ENCODE measurements around the gene B3GALT6. TPM values are rescaled to one million over a fixed set of nuclear protein-coding genes. Genes with fewer than 3 reads are reported as not detected.

The B3GALT6 gene
- total RNA-seq, 2 donors from 2014 or later: 8.4 to 9.4 TPM

- no peaks in the 10 kb centered on the region for H3K36me3 Mint-ChIP-seq (ENCODE audit: low read depth)
- DNase-seq (peak; percentile 4 to 13 (median 9)), ATAC-seq (no peak)
- no peaks in the 10 kb centered on the region for H3K9me3 ChIP-seq (ENCODE audit: control insufficient read depth, low read length, poor library complexity, severe bottlenecking)
- H3K4me3 Mint-ChIP-seq: peak overlapping the region; percentile 89
- H3K4me1 Mint-ChIP-seq: peaks cover 22% of the 10 kb centered on the region
- H3K27ac Mint-ChIP-seq: peak overlapping the region; percentile 73
- no peaks in the 10 kb centered on the region for H3K27me3 Mint-ChIP-seq
These were observed 26.2 kb upstream of the B3GALT6 start for GRCh38 chr1:1205769-1206375.

GRCh38 chr1:1206376-1206965 lies 25.6 kb upstream of the B3GALT6 start, which contains the start of gene TNFRSF18:
Gene TNFRSF18, minus strand, starts transcription at chr1:1206592. Its CDS starts 21 bp downstream, at chr1:1206571.
- Mint-ChIP-seq H3K27me3 (no peaks in the 10 kb centered on the region), H3K4me1 (peaks cover 26% of the 10 kb centered on the region), H3K36me3 (ENCODE audit: low read depth) (peaks cover 2% of the 10 kb centered on the region), H3K4me3 (peak within 1 kb of the TSS; percentile 91), H3K27ac (peak within 1 kb of the TSS; percentile 93)
- H3K9me3 ChIP-seq (ENCODE audit: control insufficient read depth, low read length, poor library complexity, severe bottlenecking): no peaks in the 10 kb centered on the region
- peak; percentile 26 to 32 (median 27) for DNase-seq
- ATAC-seq: peak; percentile 14

- no peaks in the 10 kb centered on the region for H3K9me3 ChIP-seq (ENCODE audit: control insufficient read depth, low read length, poor library complexity, severe bottlenecking)
- Mint-ChIP-seq H3K27ac (peak overlapping the region; percentile 73), H3K4me1 (peaks cover 26% of the 10 kb centered on the region), H3K4me3 (peak overlapping the region; percentile 91), H3K27me3 (no peaks in the 10 kb centered on the region), H3K36me3 (ENCODE audit: low read depth) (peaks cover 2% of the 10 kb centered on the region)
- DNase-seq (peak in 2 of 3 donors; percentile 5 to 9), ATAC-seq (no peak)
These were observed 25.0 kb upstream of the B3GALT6 start for GRCh38 chr1:1206966-1207531.

GRCh38 chr1:1207571-1207892 lies 24.5 kb upstream of the B3GALT6 start:
- Mint-ChIP-seq H3K36me3 (ENCODE audit: low read depth) (peaks cover 2% of the 10 kb centered on the region), H3K27ac (peak overlapping the region; percentile 93), H3K4me3 (peak overlapping the region; percentile 91), H3K27me3 (no peaks in the 10 kb centered on the region), H3K4me1 (peaks cover 28% of the 10 kb centered on the region)
- DNase-seq: no peak
- no peaks in the 10 kb centered on the region for H3K9me3 ChIP-seq (ENCODE audit: control insufficient read depth, low read length, poor library complexity, severe bottlenecking)
- no peak for ATAC-seq

GRCh38 chr1:1208713-1209433 lies 23.2 kb upstream of the B3GALT6 start:
- H3K27me3 Mint-ChIP-seq: no peaks in the 10 kb centered on the region
- H3K4me3 Mint-ChIP-seq: peak overlapping the region; percentile 91
- peak overlapping the region; percentile 93 for H3K27ac Mint-ChIP-seq
- DNase-seq: peak; percentile 32 to 54 (median 45)
- H3K9me3 ChIP-seq (ENCODE audit: control insufficient read depth, low read length, poor library complexity, severe bottlenecking): no peaks in the 10 kb centered on the region
- peaks cover 2% of the 10 kb centered on the region for H3K36me3 Mint-ChIP-seq (ENCODE audit: low read depth)
- ATAC-seq: peak; percentile 45
- H3K4me1 Mint-ChIP-seq: peaks cover 28% of the 10 kb centered on the region

- Mint-ChIP-seq H3K27me3 (no peaks in the 10 kb centered on the region), H3K4me1 (peaks cover 34% of the 10 kb centered on the region), H3K27ac (peak overlapping the region; percentile 54), H3K36me3 (ENCODE audit: low read depth) (peaks cover 2% of the 10 kb centered on the region), H3K4me3 (peak overlapping the region; percentile 39)
- peak; percentile 7 to 12 (median 7) for DNase-seq
- no peak for ATAC-seq
- no peaks in the 10 kb centered on the region for H3K9me3 ChIP-seq (ENCODE audit: control insufficient read depth, low read length, poor library complexity, severe bottlenecking)
These were observed 21.1 kb upstream of the B3GALT6 start for GRCh38 chr1:1210726-1211540.

- H3K4me3 Mint-ChIP-seq: peak overlapping the region; percentile 85
- H3K4me1 Mint-ChIP-seq: peaks cover 35% of the 10 kb centered on the region
- H3K9me3 ChIP-seq (ENCODE audit: control insufficient read depth, low read length, poor library complexity, severe bottlenecking): no peaks in the 10 kb centered on the region
- no peak for ATAC-seq
- H3K27ac Mint-ChIP-seq: peak overlapping the region; percentile 82
- DNase-seq: peak; percentile 7 to 10 (median 7)
- H3K36me3 Mint-ChIP-seq (ENCODE audit: low read depth): peaks cover 2% of the 10 kb centered on the region
- H3K27me3 Mint-ChIP-seq: no peaks in the 10 kb centered on the region
These were observed 20.2 kb upstream of the B3GALT6 start for GRCh38 chr1:1211541-1212441.

- peak in 2 of 3 donors; percentile 35 to 45 for DNase-seq
- H3K36me3 Mint-ChIP-seq (ENCODE audit: low read depth): peaks cover 2% of the 10 kb centered on the region
- peaks cover 41% of the 10 kb centered on the region for H3K4me1 Mint-ChIP-seq
- peak overlapping the region; percentile 82 for H3K27ac Mint-ChIP-seq
- H3K27me3 Mint-ChIP-seq: no peaks in the 10 kb centered on the region
- H3K4me3 Mint-ChIP-seq: peak overlapping the region; percentile 85
- no peaks in the 10 kb centered on the region for H3K9me3 ChIP-seq (ENCODE audit: control insufficient read depth, low read length, poor library complexity, severe bottlenecking)
- peak; percentile 5 for ATAC-seq
These were observed 19.2 kb upstream of the B3GALT6 start for GRCh38 chr1:1212780-1213344.

GRCh38 chr1:1213345-1214265 lies 18.4 kb upstream of the B3GALT6 start, which contains the start of gene TNFRSF4:
Gene TNFRSF4, minus strand, starts transcription at chr1:1214153. Its CDS starts 26 bp downstream, at chr1:1214127.
- H3K9me3 ChIP-seq (ENCODE audit: control insufficient read depth, low read length, poor library complexity, severe bottlenecking): no peaks in the 10 kb centered on the region
- H3K36me3 Mint-ChIP-seq (ENCODE audit: low read depth): peaks cover 2% of the 10 kb centered on the region
- no peaks in the 10 kb centered on the region for H3K27me3 Mint-ChIP-seq
- peak within 1 kb of the TSS; percentile 99 for H3K27ac Mint-ChIP-seq
- peak; percentile 16 for ATAC-seq
- peak in 2 of 3 donors; percentile 27 to 42 for DNase-seq
- peak within 1 kb of the TSS; percentile 85 for H3K4me3 Mint-ChIP-seq
- peaks cover 39% of the 10 kb centered on the region for H3K4me1 Mint-ChIP-seq

- H3K4me1 Mint-ChIP-seq: peaks cover 41% of the 10 kb centered on the region
These were observed 16.9 kb upstream of the B3GALT6 start for GRCh38 chr1:1215080-1215676.

More at GRCh38 chr1:1215080-1215676, 16.9 kb upstream of the B3GALT6 start:
- DNase-seq: peak in 2 of 3 donors; percentile 39 to 42
- peak overlapping the region; percentile 85 for H3K4me3 Mint-ChIP-seq
- peak overlapping the region; percentile 99 for H3K27ac Mint-ChIP-seq
- no peaks in the 10 kb centered on the region for H3K27me3 Mint-ChIP-seq
- no peaks in the 10 kb centered on the region for H3K9me3 ChIP-seq (ENCODE audit: control insufficient read depth, low read length, poor library complexity, severe bottlenecking)
- peak; percentile 12 for ATAC-seq
- H3K36me3 Mint-ChIP-seq (ENCODE audit: low read depth): peaks cover 2% of the 10 kb centered on the region

Data from T-helper 17 cell (primary cell).